Psoas muscle (tissue), 8 donors: ENCODE results near the gene KRTAP22-2. TPM values are rescaled to one million over a fixed set of nuclear protein-coding genes. Genes with fewer than 3 reads are reported as not detected.

Experiments
- ATAC-seq, 4 donors: fragments of 200-7000 bp; cut with Tn5 transposase; one replicate each; pipeline ENCODE4 v1.9.1; 2020; ENCODE audit warnings: moderate library complexity in 3 of 4, mild to moderate bottlenecking in 2 of 4
- DNase-seq, 2 donors: peaks; one replicate each; pipeline ENCODE4 v3.0.0-alpha.2; 2020
- H3K27ac ChIP-seq: fragments of 200-600 bp; one replicate; pipeline ENCODE4 v1.8.0; 2022
- H3K27me3 ChIP-seq, 3 donors: fragments of 200-600 bp in 1 of 3; one replicate each; pipeline versions ENCODE4 v1.6.1 to v1.8.0; 2013 to 2022; ENCODE audit warnings: low read length in 2 of 3, mild to moderate bottlenecking in 2 of 3, moderate library complexity in 1 of 3; ENCODE audit not compliant: insufficient read depth in 3 of 3
- H3K36me3 ChIP-seq, 2 donors: fragments of 200-600 bp in 1 of 2; one replicate each; pipeline versions ENCODE4 v1.6.1 to v1.8.0; 2013 to 2022; ENCODE audit warnings: low read depth in 1 of 2, mild to moderate bottlenecking in 1 of 2, moderate library complexity in 1 of 2; ENCODE audit not compliant: insufficient read depth in 1 of 2
- H3K4me1 ChIP-seq: fragments of 200-600 bp; one replicate; pipeline ENCODE4 v1.8.0; 2022
- H3K4me3 ChIP-seq: fragments of 200-600 bp; one replicate; pipeline ENCODE4 v1.8.0; 2022; ENCODE audit warnings: mild to moderate bottlenecking
- H3K9me3 ChIP-seq: fragments of 200-600 bp; one replicate; pipeline ENCODE4 v1.8.0; 2022
- CTCF ChIP-seq: fragments of 200-600 bp; IDR thresholded peaks from one replicate; pipeline ENCODE4 v1.8.0; 2022; ENCODE audit warnings: antibody characterized with exemption
- WGBS, 3 donors: extraction: QIAGEN DNeasy Blood & Tissue Kit; methylation state at CpG; one replicate each; pipeline versions ENCODE4 v1.1.6 to v1.1.7; 2013; 5-methylcytosine and 5-hydroxymethylcytosine counted together
- intact Hi-C, 2 donors: fragments of 100-400 bp; cut with DNase I; formaldehyde crosslinking; loops; one replicate each; pipeline versions ENCODE4 v1.11.0 to v1.14.2; 2022
- long read RNA-seq, 2 donors: library from polyadenylated mRNA; unstranded; transcript quantifications; one replicate each; pipeline ENCODE4 v2.0.0, GENCODE V29; 2021
- polyA plus RNA-seq, 3 donors: library from polyadenylated mRNA; stranded (reverse); fragments of 200-250 nt; gene quantifications; one replicate each; pipeline ENCODE4 v1.2.3, GENCODE V29; 2013
- total RNA-seq, 4 donors: library from RNA; stranded (reverse); fragmentation: NEBNext Ultra II Directional in 2 of 4; extraction: Animal tissue kit (Norgen Biotek cat#: 25700) in 2 of 4; gene quantifications; one replicate each; pipeline versions ENCODE4 v1.2.1 to v1.2.4, GENCODE V29; 2021 to 2023
- donor health status: healthy with polysubstance abuse.
- donor health status: DM: no; HTN: no; CAD: no; lungs with moderate emphysema.
- donor health status: Bipolar disorder and iron deficiency.
- donor health status: healthy.
- donor health status: DM: yes; HTN: yes; CAD: no.
- donor health status: DM: no; HTN: no; CAD: no.
- donor health status: DM: no; HTN: no; CAD: no.
- donor health status: DM: yes; HTN: yes; CAD: no.

The KRTAP22-2 gene
- total RNA-seq (not detected), polyA plus RNA-seq (not detected)
- long read RNA-seq, donor 1 = 0 reads
- long read RNA-seq, donor 2 = 0 reads

GRCh38 chr21:30590297-30590696 is at the start of gene KRTAP22-2:
KRTAP22-2 (minus strand) TSS chr21:30590397.
- Histone ChIP-seq H3K27ac (no peak within 1 kb of the TSS), H3K36me3 (no peaks in the 10 kb centered on the region), H3K4me3 (no peak within 1 kb of the TSS), H3K27me3 (no peaks in the 10 kb centered on the region), H3K4me1 (no peaks in the 10 kb centered on the region), H3K9me3 (no peaks in the 10 kb centered on the region)
- intact Hi-C loops = no loop called here
- no peak for TF ChIP-seq CTCF
- ATAC-seq (no peak), DNase-seq (no peak)

GRCh38 chr21:30638686-30639085 is 48.5 kb upstream of the KRTAP22-2 start:
- no peak for TF ChIP-seq CTCF
- WGBS, 3 donors = 83 to 84% (median 83%) methylated on average over 3 of the region's 3 CpGs

GRCh38 chr21:30634906-30635305 is 44.7 kb upstream of the KRTAP22-2 start, which contains the start of gene KRTAP20-2:
KRTAP20-2 (plus strand) TSS chr21:30635206; CDS start chr21:30635264, 58 bp downstream.
- intact Hi-C loops = no loop called here
- no peak for ATAC-seq
- no peak within 1 kb of the TSS for H3K27ac ChIP-seq
- no peaks in the 10 kb centered on the region for H3K9me3 ChIP-seq
- H3K4me1 ChIP-seq = no peaks in the 10 kb centered on the region
- no peak for TF ChIP-seq CTCF
- 88 to 100% (median 95%) methylated on average over 1 of the region's 1 CpG for WGBS, 3 donors
- no peaks in the 10 kb centered on the region for H3K36me3 ChIP-seq
- no peaks in the 10 kb centered on the region for H3K27me3 ChIP-seq
- DNase-seq = no peak
- no peak within 1 kb of the TSS for H3K4me3 ChIP-seq

More at GRCh38 chr21:30638686-30639085, 48.5 kb upstream of the KRTAP22-2 start:
- Histone ChIP-seq H3K9me3 (no peaks in the 10 kb centered on the region), H3K27me3 (no peaks in the 10 kb centered on the region), H3K4me3 (no peak overlapping the region), H3K27ac (no peak overlapping the region), H3K36me3 (no peaks in the 10 kb centered on the region), H3K4me1 (no peaks in the 10 kb centered on the region)
- intact Hi-C loops = no loop called here
- no peak for DNase-seq
- ATAC-seq = no peak

GRCh38 chr21:30629200-30629599 is 39.0 kb upstream of the KRTAP22-2 start:
- Histone ChIP-seq H3K36me3 (no peaks in the 10 kb centered on the region), H3K27me3 (no peaks in the 10 kb centered on the region), H3K4me1 (no peaks in the 10 kb centered on the region), H3K27ac (no peak overlapping the region), H3K9me3 (no peaks in the 10 kb centered on the region), H3K4me3 (no peak overlapping the region)
- no peak for ATAC-seq
- intact Hi-C loops = no loop called here
- TF ChIP-seq CTCF = no peak
- no peak for DNase-seq
- 65 to 81% (median 65%) methylated on average over 1 of the region's 1 CpG for WGBS, 3 donors

GRCh38 chr21:30628109-30628508 is 37.9 kb upstream of the KRTAP22-2 start:
- Histone ChIP-seq H3K4me1 (no peaks in the 10 kb centered on the region), H3K36me3 (no peaks in the 10 kb centered on the region), H3K27me3 (no peaks in the 10 kb centered on the region), H3K4me3 (no peak overlapping the region), H3K27ac (no peak overlapping the region), H3K9me3 (no peaks in the 10 kb centered on the region)
- WGBS, 3 donors = 75 to 86% (median 75%) methylated on average over 4 of the region's 4 CpGs
- DNase-seq = no peak
- ATAC-seq = no peak
- no peak for TF ChIP-seq CTCF
- intact Hi-C loops = no loop called here
